Glomerular endothelial cell (primary cell): ENCODE results near the gene NRG2. TPM values are rescaled to one million over a fixed set of nuclear protein-coding genes. Genes with fewer than 3 reads are reported as not detected.
A peak's percentile ranks its signal among the peaks of the same experiment; 100 is the strongest.

Experiments used
- DNase-seq: peaks from one replicate; pipeline ENCODE4 v3.0.0-alpha.2; 2011; ENCODE audit warnings: low read depth, low spot score; ENCODE audit errors: extremely low read depth
- total RNA-seq: library from RNA; depleted of rRNA; stranded (reverse); fragments of >200 nt; gene quantifications from 2 replicates; pipeline ENCODE4 v1.2.3, GENCODE V29; 2015

Gene NRG2
- total RNA-seq, 1 donor from 2014 or later = 0.23 TPM

GRCh38 chr5:139863855-139864558 is 179.1 kb downstream of the NRG2 start:
- peak; percentile 16 for DNase-seq

- no peak for DNase-seq
Measured at GRCh38 chr5:139863361-139863760, 179.7 kb downstream of the NRG2 start.

DNA sequence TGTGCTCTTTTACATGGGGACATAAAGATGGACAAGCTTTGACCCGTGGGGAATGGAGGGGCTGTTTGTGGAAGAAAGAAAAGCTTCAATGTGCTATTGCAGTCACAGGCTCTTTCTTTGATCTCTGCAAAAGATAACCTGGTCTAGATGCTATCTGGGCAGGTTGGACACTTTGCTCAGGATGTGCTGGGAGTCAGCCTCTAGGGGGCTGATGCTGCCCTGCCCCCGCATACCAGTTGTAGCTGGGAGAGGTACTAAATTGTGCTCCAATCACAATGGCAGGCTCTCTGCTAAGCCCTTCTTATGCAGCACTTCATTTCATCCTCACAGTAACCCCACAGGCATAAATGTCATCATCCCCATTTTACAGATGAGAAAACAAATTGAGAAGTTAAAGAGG is 180.3 kb downstream of the NRG2 start:
- DNase-seq = no peak

DNA sequence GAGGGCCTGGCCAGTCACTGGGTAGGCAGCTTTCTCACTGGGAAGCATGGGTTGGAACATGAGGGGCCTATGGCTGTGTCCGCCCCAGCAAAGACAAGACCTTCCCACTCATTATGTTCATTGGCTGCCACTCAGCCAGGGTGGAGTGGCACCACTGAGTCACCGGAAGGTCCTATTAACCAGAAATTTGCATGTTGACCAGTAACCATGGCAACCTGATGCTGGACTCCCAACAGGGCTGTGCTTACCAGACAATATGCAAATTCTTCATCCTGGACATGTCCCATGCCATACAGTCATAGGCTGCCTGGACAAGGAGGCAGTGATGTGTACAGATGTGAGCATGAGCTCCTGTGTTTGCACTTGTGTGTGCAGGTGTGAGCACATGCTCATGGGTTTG is 180.8 kb downstream of the NRG2 start:
- no peak for DNase-seq

DNA sequence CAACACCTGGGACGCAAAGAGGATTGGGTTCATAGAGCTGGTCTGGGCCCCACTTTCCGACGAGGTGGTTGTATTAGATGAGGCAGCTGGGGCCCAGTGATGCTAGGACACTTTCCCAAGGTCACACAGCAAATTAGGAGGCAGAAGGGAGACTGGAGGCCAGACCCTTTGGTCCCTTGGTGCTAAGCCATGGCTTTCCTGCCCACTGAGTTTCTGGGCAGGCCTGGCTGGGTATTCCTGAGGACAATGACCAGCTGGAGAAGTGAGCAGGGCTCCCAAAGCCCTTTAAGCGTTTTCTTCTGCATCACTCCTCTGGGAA is 181.3 kb downstream of the NRG2 start:
- DNase-seq = no peak

- DNase-seq = no peak
Measured at GRCh38 chr5:139861021-139861888, 181.8 kb downstream of the NRG2 start.

DNA sequence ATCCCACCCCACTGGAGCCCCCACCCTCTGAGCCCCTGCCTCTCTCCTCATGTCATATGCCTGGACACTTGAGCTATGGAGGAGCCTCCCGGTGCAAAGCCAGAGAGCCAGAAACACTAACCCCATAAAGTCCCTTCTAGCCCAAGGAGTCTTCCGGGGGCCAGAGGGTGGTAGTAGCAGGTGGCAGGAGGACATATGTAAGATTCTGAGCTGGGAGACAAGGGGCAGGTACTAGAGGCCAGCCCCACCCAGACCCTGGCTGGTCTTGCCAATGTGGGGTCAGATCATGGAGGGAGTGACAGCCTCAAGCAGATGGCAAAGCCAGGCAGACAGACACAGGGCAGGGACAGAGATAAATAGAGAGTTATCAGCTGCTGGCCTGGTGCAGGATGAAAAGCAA is 184.1 kb downstream of the NRG2 start:
- DNase-seq = no peak

GRCh38 chr5:139856714-139857113 is 186.4 kb downstream of the NRG2 start:
- no peak for DNase-seq

GRCh38 chr5:139855946-139856540 is 187.1 kb downstream of the NRG2 start:
- DNase-seq = no peak

DNA sequence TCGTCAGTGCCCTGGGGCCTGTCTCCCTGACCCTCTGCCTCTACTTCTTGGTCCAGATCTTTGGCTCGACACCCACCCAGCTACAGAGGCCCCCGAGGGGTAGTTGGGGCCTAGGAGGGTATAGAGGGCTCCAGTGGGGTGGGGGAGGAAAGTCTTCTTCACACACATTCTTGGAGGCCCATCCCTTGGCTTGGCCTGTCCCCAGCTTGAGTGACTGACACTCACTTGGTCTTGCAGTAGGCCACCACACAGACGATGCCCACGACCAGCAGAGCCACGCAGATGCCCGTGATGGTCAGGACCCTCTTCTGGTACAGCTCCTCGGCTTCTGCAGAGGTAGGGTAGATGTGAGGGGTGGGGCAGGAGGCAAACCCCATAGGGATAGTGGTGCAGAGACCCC is 187.6 kb downstream of the NRG2 start:
- no peak for DNase-seq

DNA sequence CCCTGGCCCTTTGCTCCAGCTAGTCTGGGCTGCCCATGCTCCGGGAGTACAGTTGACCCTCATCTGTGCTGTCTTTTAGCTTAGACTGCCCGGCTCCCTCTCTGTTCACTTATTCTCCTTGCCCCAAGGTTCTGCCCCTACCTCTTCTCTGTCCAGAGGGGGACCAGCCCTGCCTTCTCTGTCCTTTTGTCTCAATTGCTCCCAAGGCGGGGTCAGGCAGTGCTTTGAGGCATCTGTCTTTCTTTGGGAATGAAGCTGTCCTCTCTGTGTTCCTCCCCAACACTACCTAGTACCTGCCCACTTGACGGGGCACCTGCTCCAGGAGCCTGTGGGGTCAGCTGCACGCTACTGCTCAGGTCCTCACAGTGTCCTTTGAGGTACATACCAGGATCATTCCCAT is 188.1 kb downstream of the NRG2 start:
- no peak for DNase-seq

DNA sequence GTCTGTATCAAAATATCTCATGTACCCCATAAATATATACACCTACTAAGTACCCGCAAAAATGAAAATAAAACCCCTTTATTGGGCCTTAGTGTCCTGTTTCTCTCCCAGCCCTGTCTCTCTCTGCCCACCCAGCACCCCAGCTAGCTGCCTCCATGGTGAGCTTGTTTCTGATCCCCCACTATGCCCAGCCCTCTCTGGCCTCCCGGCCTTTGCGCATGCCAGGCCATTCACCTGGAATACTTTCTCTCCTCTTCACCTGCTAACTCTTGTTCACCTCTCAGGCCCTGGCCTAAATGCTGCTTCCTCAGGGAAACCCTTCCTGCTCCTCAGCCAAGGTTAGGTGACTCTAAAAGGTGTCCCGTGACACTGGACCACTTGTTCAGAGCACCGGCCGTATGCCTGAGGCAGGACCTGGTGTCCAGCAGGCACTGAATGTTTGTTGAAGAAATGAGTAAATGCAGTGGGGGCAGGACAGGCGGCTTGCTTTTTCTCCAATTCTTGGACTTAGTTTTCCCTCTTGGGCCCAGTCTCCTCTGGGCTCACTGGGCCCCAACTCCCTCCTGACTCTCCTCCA is 189.0 kb downstream of the NRG2 start:
- no peak for DNase-seq

DNA sequence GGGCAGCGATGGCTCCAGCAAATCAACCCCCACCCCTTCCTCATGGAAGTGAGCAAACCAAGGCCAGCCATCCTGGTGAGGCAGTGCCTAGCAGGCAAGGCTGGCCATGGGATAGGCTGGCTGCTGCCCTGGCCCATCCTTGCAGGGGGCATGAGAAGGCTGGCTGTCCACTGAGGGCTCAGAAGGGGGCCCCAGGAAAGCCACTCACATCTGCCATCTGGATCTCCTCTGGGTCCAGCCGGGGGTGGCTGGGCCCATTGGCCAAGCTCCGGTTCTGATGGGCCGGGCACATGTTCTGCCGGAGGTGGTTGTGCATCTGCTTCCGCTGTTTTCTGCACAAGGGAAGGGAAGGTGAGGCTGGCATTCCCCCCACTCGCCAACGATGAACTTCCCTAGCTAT is 190.4 kb downstream of the NRG2 start:
- DNase-seq = no peak

DNA sequence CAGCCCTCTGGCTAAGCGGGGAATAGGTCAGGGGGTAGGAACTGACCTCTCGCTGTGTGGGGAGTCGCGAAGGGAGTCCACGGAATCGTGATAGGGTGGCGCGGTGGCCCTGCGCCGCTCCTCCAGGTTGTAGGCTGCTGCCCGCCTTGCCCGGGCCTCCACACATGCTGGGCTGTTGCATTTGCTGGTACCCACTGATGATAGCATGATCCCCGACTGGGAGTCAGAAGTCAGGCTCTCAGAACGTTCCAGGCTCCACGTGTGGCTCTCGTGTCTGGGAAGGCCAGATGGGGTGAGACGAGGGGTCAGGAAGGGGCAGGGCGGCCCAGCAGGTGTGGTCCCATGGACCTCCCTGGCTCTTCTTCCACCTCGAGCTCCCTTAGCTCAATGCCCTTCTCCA is 191.5 kb downstream of the NRG2 start:
- no peak for DNase-seq

DNA sequence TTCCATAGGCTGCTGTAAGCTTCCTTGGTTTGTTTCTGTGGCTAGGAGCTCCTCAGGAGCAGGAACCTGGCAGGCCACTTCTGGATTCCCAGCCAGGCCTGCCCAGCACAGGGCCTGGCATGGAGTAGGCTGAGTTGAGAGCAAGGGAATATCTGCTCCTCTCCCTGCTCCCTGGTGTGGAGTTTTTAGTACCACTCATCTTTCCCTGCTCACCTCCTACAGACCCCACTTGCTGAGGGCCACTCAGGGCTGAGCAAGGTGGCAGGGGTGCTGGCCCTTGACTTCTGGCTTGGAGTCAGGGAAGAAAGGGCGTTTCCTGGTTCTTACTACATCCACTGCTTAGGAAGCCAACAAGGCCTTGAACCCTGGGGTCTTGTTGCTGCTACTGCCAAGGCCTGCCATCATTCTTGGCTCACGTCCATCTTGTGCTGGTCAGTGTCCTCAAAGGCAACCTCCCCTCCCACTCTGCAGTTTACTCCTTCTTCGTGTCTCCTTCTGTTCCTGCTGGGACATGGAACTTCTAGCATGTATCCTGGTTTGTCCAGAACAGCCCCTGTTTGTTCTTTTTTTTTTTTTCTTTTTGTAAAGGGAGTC is 192.6 kb downstream of the NRG2 start:
- DNase-seq = no peak

DNA sequence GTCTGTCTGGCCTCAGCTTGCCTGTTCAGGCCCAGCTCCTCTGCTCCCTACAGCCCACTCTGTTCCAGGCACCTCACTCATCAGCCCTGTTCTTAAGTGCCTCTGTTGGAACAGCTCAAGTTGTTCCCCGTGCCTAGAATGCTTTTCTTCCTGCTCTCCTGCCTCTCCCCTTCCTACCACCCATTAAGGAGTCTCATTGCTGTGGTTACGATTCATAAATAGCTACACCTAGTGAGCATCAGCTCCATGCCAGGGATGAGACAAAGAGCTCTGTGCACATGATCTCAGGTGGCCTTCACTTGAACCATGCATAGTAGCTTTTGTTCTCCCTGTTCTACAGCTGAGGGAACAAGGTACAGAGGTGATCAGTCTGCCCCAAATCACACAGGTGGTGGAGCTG is 193.2 kb downstream of the NRG2 start:
- no peak for DNase-seq

DNA sequence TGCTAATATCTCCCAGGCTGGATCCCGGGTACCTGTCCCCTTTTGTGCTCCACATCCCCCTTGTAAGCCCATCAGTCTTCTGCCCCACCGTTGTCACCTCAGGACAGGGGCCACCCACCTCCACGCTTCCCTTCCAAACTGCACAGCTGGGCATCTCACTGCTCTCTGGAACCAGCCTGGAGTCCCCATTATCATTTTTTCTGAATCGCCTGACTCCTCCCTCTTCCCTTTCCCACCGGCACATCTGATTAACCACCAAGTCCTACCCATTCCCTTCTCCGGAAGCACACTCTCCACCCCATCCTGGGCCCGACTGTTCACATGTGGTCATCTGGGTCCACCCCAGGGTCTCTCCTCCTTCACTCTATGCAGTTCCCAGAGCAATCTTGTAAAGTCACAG is 193.6 kb downstream of the NRG2 start:
- DNase-seq = no peak

DNA sequence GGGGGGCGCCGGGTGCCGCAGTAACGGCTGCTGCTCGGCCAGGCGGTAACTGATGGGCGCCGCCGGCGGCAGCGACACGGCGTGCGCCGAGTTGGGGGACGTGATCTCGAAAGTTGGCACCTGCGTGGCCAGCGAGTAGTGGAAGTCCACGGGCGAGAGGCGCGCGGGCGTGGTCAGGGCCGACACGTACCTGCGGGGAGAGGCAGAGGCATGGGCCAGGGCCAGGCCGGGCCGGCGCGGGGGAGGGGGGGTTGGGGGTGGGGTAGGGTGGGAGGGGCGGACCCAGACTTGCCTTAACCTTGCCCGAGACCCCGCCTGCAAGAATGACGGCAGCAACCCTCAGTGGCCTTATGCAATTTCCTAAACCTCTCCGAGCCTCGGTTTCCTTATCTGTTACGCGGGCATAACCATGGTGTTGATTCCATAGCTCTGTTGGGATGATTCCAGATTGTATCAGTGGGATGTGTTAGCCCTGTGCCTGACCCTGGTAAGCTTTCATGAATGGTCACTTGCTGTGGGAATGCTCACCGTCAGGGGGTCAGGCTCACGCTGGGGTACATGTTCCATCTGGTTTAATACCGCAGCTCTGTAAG is 194.5 kb downstream of the NRG2 start:
- DNase-seq = no peak

DNA sequence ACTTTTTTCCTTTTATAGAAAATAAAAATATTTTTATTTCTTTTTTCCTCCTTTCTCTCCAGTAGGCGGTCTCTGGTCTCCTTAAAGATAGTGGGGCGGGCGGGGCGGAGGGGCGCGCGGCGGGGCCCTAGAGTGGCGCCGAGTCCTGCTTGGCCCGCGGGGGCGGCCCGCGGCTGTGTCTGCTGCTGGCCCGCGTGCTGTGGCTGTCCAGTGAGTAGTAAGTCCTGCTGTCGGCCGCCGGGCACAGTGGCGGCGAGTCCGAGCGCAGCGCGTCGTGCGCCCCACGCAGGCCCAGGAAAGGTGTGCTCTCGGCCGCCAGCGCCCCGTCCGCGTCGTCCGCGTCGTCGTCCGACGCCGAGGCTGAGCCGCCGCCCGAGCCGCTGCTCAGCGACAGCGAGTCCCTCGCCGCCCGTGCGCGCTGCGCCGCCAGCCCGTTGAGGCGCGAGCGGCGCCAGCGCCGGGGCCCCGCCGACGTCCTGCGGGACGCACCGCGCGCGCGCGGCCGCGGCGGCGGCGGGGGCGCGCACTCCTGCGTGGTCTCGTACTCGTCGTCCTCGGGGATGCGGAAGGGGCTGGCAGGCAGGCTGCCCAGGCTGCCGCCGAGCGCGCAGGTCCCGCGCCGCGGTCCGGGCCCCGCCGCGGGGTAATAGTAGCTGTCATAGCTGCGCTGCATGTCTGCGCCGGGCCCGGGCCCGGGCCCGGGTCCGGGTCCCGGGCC is 195.2 kb downstream of the NRG2 start:
- DNase-seq = no peak

GRCh38 chr5:139847091-139847490 is 196.0 kb downstream of the NRG2 start:
- DNase-seq = no peak
